Pancreas (tissue), 10 donors: ENCODE results near the gene SLC39A3. TPM values are rescaled to one million over a fixed set of nuclear protein-coding genes. Genes with fewer than 3 reads are reported as not detected.
A peak's percentile ranks its signal among the peaks of the same experiment; 100 is the strongest.

Experiments
- ATAC-seq, 4 donors: fragments of 200-7000 bp; cut with Tn5 transposase; one replicate each; pipeline versions ENCODE4 v1.8.0 to v1.9.1; 2020; ENCODE audit warnings: mild to moderate bottlenecking in 4 of 4, moderate library complexity in 4 of 4
- DNase-seq, 6 donors: peaks; one replicate each; pipeline ENCODE4 v3.0.0-alpha.2; 2020
- FAIRE-seq: peaks from 2 replicates; lab custom pipeline; 2012; peaks lifted over from hg19 to GRCh38; lab: Jason Lieb, UNC
- H3K27ac ChIP-seq, 4 donors: fragments of 200-600 bp; sonication (generic); 1 replicate in 3 of 4; 2 replicates in 1 of 4; pipeline versions ENCODE4 v1.5.0 to v1.8.0; 2020
- H3K27me3 ChIP-seq, 4 donors: fragments of 200-600 bp; one replicate each; pipeline ENCODE4 v1.8.0; 2021
- H3K36me3 ChIP-seq, 3 donors: fragments of 200-600 bp; sonication (generic) in 1 of 3; one replicate each; pipeline versions ENCODE4 v1.5.0 to v1.8.0; 2020 to 2021
- H3K4me1 ChIP-seq, 3 donors: fragments of 200-600 bp; one replicate each; pipeline ENCODE4 v1.8.0; 2021
- H3K4me3 ChIP-seq, 4 donors: fragments of 200-600 bp; sonication (generic) in 2 of 4; one replicate each; pipeline versions ENCODE4 v1.5.0 to v1.8.0; 2020 to 2021
- H3K9me3 ChIP-seq, 4 donors: fragments of 200-600 bp; one replicate each; pipeline ENCODE4 v1.8.0; 2021
- WGBS, 2 donors: extraction: QIAGEN DNeasy Blood & Tissue Kit; methylation state at CpG; one replicate each; pipeline ENCODE4 v1.1.7; 2013; 5-methylcytosine and 5-hydroxymethylcytosine counted together
- intact Hi-C, 3 donors: fragments of 100-400 bp; cut with DNase I; formaldehyde crosslinking; loops; one replicate each; pipeline versions ENCODE4 v1.11.1 to v1.14.2; 2022
- polyA plus RNA-seq, 2 donors: library from polyadenylated mRNA; stranded (reverse); fragments of 200-250 nt; gene quantifications; one replicate each; pipeline ENCODE4 v1.2.3, GENCODE V29; 2013
- total RNA-seq, 6 donors: library from RNA; stranded (reverse); fragmentation: NEBNext Ultra II Directional in 4 of 6; extraction: Animal tissue kit (Norgen Biotek cat#: 25700) in 4 of 6; gene quantifications; one replicate each; pipeline versions ENCODE4 v1.2.1 to v1.2.4, GENCODE V29; 2021 to 2023
- TF ChIP-seq, protein P1 (sequence below), 4 donors: fragments of 200-600 bp; sonication (generic) in 3 of 4; IDR thresholded peaks; one replicate each; pipeline versions ENCODE4 v1.5.0 to v1.8.0; 2021; ENCODE audit warnings: antibody characterized with exemption in 4 of 4
- donor health status: healthy with polysubstance abuse.
- donor health status: DM: no; HTN: no; CAD: no; lungs with moderate emphysema.
- donor health status: DM: no; HTN: no; CAD: no.
- donor health status: control.
- donor health status: control.
- donor health status: Bipolar disorder and iron deficiency.
- donor health status: DM: yes; HTN: yes; CAD: no.
- donor health status: DM: no; HTN: no; CAD: no.
- donor health status: DM: no; HTN: no; CAD: no.
- donor health status: DM: yes; HTN: yes; CAD: no.

SLC39A3 gene
- total and polyA plus RNA-seq, 8 donors, result 8.7 to 25.6 (median 13.0) TPM

DNA sequence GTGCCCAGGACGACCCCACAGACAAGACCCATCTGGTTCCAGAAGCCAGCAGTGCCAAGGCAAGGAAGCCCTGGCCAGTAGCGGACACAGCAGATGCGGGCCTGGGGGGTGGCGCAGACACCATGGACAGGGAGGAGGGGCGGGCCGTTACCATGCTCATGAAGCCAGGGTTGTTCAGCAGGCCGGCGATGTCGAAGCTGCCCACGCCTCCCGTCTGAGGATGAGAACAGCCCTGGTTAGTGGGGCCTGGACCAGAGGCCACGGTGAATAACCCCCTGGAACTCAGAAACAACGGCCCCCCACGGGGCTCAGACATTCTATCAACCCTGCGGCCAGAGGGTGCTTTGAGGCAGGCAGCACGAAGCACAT lies 21.5 kb upstream of the SLC39A3 start:
- Histone ChIP-seq H3K36me3 (peaks cover 0 to 54% (median 16%) of the 10 kb centered on the region in 3 donors), H3K27me3 (no peaks in the 10 kb centered on the region), H3K27ac (no peak overlapping the region), H3K9me3 (no peaks in the 10 kb centered on the region), H3K4me3 (no peak overlapping the region), H3K4me1 (no peaks in the 10 kb centered on the region)
- intact Hi-C loops, result loop anchor here in 1 of 3 donors (10.0 kb wide), 1 partner anchor 106 kb away; no protein-coding TSS in a partner anchor
- ATAC-seq (peak in 1 of 4 donors; percentile 7), DNase-seq (no peak), FAIRE-seq (no peak)
- 93% methylated on average over 16 of the region's 16 CpGs for WGBS, 2 donors
- TF ChIP-seq, protein P1, sequence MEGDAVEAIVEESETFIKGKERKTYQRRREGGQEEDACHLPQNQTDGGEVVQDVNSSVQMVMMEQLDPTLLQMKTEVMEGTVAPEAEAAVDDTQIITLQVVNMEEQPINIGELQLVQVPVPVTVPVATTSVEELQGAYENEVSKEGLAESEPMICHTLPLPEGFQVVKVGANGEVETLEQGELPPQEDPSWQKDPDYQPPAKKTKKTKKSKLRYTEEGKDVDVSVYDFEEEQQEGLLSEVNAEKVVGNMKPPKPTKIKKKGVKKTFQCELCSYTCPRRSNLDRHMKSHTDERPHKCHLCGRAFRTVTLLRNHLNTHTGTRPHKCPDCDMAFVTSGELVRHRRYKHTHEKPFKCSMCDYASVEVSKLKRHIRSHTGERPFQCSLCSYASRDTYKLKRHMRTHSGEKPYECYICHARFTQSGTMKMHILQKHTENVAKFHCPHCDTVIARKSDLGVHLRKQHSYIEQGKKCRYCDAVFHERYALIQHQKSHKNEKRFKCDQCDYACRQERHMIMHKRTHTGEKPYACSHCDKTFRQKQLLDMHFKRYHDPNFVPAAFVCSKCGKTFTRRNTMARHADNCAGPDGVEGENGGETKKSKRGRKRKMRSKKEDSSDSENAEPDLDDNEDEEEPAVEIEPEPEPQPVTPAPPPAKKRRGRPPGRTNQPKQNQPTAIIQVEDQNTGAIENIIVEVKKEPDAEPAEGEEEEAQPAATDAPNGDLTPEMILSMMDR (IDR thresholded peaks at IDR 0.05), result no peak

DNA sequence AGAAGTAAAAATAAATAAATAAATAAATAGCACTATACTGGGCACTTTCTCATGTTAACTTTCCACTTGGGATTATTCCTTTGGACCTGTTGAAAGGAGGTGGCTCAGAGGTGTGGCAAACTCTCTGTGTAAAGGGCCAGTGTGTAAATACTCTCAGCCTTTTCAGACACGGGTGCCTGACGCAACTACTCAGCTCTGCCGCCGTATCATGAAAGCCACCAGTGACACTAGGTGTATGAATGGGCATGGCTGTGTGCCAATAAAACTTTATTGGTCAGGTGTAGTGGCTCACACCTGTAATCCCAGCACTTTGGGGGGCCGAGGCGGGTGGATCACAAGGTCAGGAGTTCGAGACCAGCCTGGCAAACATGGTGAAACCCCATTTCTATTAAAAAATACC lies 20.1 kb upstream of the SLC39A3 start:
- 95 to 96% methylated on average over 7 of the region's 7 CpGs for WGBS, 2 donors
- no peak for ATAC-seq
- DNase-seq, result no peak
- Histone ChIP-seq H3K4me3 (no peak overlapping the region), H3K36me3 (peaks cover 0 to 50% (median 16%) of the 10 kb centered on the region in 3 donors), H3K9me3 (no peaks in the 10 kb centered on the region), H3K27me3 (no peaks in the 10 kb centered on the region), H3K4me1 (no peaks in the 10 kb centered on the region), H3K27ac (no peak overlapping the region)
- no peak for FAIRE-seq
- intact Hi-C loops, result loop anchor here in 2 of 3 donors (10.0 kb wide), 2 partner anchors 105 to 115 kb away; no protein-coding TSS in a partner anchor
- TF ChIP-seq, protein P1 (IDR thresholded peaks at IDR 0.05), result no peak

DNA sequence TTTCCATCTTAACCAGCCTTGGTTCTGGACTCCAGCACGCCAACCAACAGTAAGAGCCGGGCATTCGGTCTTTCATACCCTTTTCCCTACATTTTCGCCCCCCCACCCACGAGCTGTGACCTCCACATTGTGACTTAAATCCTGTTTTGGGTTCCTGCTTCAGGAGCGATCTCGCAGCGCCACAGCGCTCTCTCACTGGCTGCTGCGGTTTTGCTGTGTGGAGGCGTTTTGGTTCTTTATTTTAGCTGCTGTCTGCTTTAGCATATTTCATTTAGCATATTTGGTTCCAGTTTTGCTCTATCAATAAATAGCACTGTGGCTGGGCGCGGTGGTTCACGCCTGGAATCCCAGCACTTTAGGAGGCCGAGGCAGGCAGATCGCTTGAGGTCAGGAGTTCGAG lies 19.5 kb upstream of the SLC39A3 start:
- Histone ChIP-seq H3K4me1 (no peaks in the 10 kb centered on the region), H3K4me3 (no peak overlapping the region), H3K27me3 (no peaks in the 10 kb centered on the region), H3K36me3 (peaks cover 0 to 44% (median 20%) of the 10 kb centered on the region in 3 donors), H3K27ac (no peak overlapping the region), H3K9me3 (no peaks in the 10 kb centered on the region)
- TF ChIP-seq, protein P1 (IDR thresholded peaks at IDR 0.05), result no peak
- ATAC-seq (no peak), DNase-seq (no peak), FAIRE-seq (no peak)
- intact Hi-C loops, result loop anchor here in 1 of 3 donors (10.0 kb wide), 1 partner anchor 115 kb away; no protein-coding TSS in a partner anchor
- WGBS, 2 donors, result 93 to 96% methylated on average over 17 of the region's 17 CpGs

DNA sequence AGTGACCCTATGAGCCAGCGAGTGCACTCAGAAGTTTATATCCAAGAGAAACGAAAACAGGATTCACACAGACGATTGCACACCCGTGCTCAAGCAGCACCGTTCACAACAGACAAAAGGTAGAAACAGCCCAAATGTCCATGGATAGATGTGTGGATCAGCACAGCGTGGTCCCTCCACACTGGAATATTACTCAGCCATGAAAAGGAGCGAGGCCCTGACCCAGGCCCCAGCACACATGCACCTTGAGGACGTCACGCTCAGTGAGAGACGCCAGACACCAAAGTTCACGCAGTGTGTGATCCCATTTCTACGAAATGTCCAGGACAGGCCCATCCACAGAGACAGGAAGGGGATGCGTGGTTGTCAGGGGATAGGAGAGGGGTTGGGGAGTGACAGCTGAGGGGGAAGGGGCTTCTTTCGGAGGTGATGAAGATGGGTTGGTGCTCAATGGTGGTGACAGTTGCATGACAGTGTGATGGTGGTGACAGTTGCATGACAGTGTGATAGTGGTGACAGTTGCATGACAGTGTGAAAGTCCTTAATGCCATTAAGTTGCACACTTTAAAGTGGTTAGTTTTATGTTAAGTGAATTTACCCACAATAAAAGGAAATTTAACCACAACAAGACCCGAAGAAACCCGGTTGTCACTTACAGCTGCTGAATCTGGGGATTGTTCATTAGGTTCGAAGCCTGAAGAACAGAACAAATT lies 18.9 kb upstream of the SLC39A3 start:
- intact Hi-C loops, result loop anchor here in 1 of 3 donors (10.0 kb wide), 1 partner anchor 114 kb away; no protein-coding TSS in a partner anchor
- no peaks in the 10 kb centered on the region for H3K4me1 ChIP-seq
- no peak overlapping the region for H3K4me3 ChIP-seq
- TF ChIP-seq, protein P1 (IDR thresholded peaks at IDR 0.05), result no peak
- DNase-seq (no peak), FAIRE-seq (no peak), ATAC-seq (no peak)
- H3K9me3 ChIP-seq, result no peaks in the 10 kb centered on the region
- no peaks in the 10 kb centered on the region for H3K27me3 ChIP-seq
- H3K27ac ChIP-seq, result no peak overlapping the region
- peaks cover 0 to 38% (median 20%) of the 10 kb centered on the region in 3 donors for H3K36me3 ChIP-seq
- 97% methylated on average over 17 of the region's 17 CpGs for WGBS, 2 donors
